HCT116 (cell line): ENCODE data around the gene CBFA2T3. TPM values are rescaled to one million over a fixed set of nuclear protein-coding genes. Genes with fewer than 3 reads are reported as not detected.

ENCODE experiments used
- ATAC-seq: fragments of 200-7000 bp; cut with Tn5 transposase; 2 replicates; pipeline ENCODE4 v1.9.1; 2020; ENCODE audit warnings: mild to moderate bottlenecking, moderate library complexity
- BruUV-seq: library from RNA; stranded (reverse); fragments of 400-500 nt; replicated peaks from 2 replicates; lab custom pipeline; 2021; lab: Mats Ljungman, UMichigan
- CTCF ChIA-PET: fragments of 300-600 bp; sonication (Branson Sonifier 250); formaldehyde crosslinking; loops from one replicate; lab custom pipeline; 2021; ENCODE audit warnings: antibody characterized with exemption; lab: Charles Lee
- POLR2A ChIA-PET: fragments of 300-600, 350-600 bp; sonication (Branson Sonifier 250); formaldehyde crosslinking; loops from one replicate; lab custom pipeline; 2021; ENCODE audit warnings: antibody characterized with exemption; lab: Charles Lee
- RAD21 ChIA-PET, 2 experiments: fragments of 300-600 bp; sonication (Branson Sonifier 250); formaldehyde crosslinking; loops; one replicate each; lab custom pipeline; 2023; ENCODE audit warnings: low total read pairs in 2 of 2; ENCODE audit not compliant: uncharacterized antibody in 2 of 2, unreplicated experiment in 2 of 2, low non-redundant PET in 1 of 2; lab: Charles Lee
- DNase-seq: peaks from one replicate; pipeline ENCODE4 v3.0.0-alpha.2; 2010; ENCODE audit warnings: low read depth, low spot score
- H2AFZ ChIP-seq: fragments of 200-600 bp; shearing (Covaris generic), sonication (generic); 2 replicates; pipeline ENCODE4 v1.6.1; 2017; ENCODE audit warnings: low read depth, mixed run types, mixed read lengths, antibody characterized with exemption, low read length; ENCODE audit not compliant: poor library complexity, severe bottlenecking
- H3K27ac ChIP-seq: 2 replicates; pipeline ENCODE4 v1.5.1; 2012; ENCODE audit warnings: low read depth, low read length
- H3K27me3 ChIP-seq: fragments of 200-600 bp; sonication (generic); 2 replicates; pipeline ENCODE4 v1.6.1; 2016; ENCODE audit warnings: mixed run types, low read length, mixed read lengths; ENCODE audit not compliant: insufficient read depth
- H3K36me3 ChIP-seq, 2 experiments: fragments of 200-500 bp in 1 of 2; fragments of 200-600 bp in 1 of 2; sonication (Bioruptor generic) in 1 of 2; sonication (generic) in 1 of 2; 2 replicates each; pipeline versions ENCODE4 v1.5.1 to v1.6.1; 2014 to 2016; ENCODE audit warnings: low read length in 2 of 2, inconsistent platforms in 1 of 2, mixed read lengths in 1 of 2, mixed run types in 1 of 2; ENCODE audit not compliant: insufficient read depth in 2 of 2, control insufficient read depth in 1 of 2
- H3K4me1 ChIP-seq, 2 experiments: fragments of 200-600 bp in 1 of 2; sonication (generic) in 1 of 2; 2 replicates each; pipeline versions ENCODE4 v1.5.1 to v1.6.1; 2012 to 2017; ENCODE audit warnings: low read length in 2 of 2, inconsistent platforms in 1 of 2, mild to moderate bottlenecking in 1 of 2, mixed read lengths in 1 of 2, mixed run types in 1 of 2, moderate library complexity in 1 of 2; ENCODE audit not compliant: insufficient read depth in 2 of 2, control insufficient read depth in 1 of 2
- H3K4me2 ChIP-seq: fragments of 200-600 bp; sonication (generic); 2 replicates; pipeline ENCODE4 v1.6.1; 2017; ENCODE audit warnings: mixed run types, low read length, mixed read lengths
- H3K4me3 ChIP-seq, 2 experiments: fragments of 200-600 bp in 1 of 2; sonication (generic) in 1 of 2; replicated peaks in 1 of 2; 2 replicates each; pipeline ENCODE4 v1.5.1; 2011 to 2016; ENCODE audit warnings: low read length in 2 of 2, control low read depth in 1 of 2, low read depth in 1 of 2, mild to moderate bottlenecking in 1 of 2, mixed read lengths in 1 of 2, mixed run types in 1 of 2
- H3K79me2 ChIP-seq: fragments of 200-600 bp; sonication (generic); 2 replicates; pipeline ENCODE4 v1.6.1; 2017; ENCODE audit warnings: mild to moderate bottlenecking, mixed run types, low read length, moderate library complexity, mixed read lengths; ENCODE audit not compliant: insufficient read depth
- H3K9ac ChIP-seq: fragments of 200-600 bp; sonication (generic); 2 replicates; pipeline ENCODE4 v1.6.1; 2016; ENCODE audit warnings: low read length, mixed read lengths
- H3K9me2 ChIP-seq: fragments of 200-600 bp; sonication (generic), shearing (Covaris generic); 2 replicates; pipeline ENCODE4 v1.6.1; 2017; ENCODE audit warnings: mixed run types, mild to moderate bottlenecking, moderate library complexity; ENCODE audit not compliant: insufficient read depth
- H3K9me3 ChIP-seq, 2 experiments: fragments of 200-500 bp in 1 of 2; fragments of 200-600 bp in 1 of 2; sonication (Bioruptor generic) in 1 of 2; sonication (generic) in 1 of 2; 2 replicates each; pipeline ENCODE4 v1.6.1; 2014 to 2017; ENCODE audit warnings: low read length in 2 of 2, mixed read lengths in 2 of 2, inconsistent platforms in 1 of 2, low read depth in 1 of 2, mild to moderate bottlenecking in 1 of 2, mixed run types in 1 of 2, moderate library complexity in 1 of 2; ENCODE audit not compliant: control insufficient read depth in 1 of 2, insufficient read depth in 1 of 2
- H4K20me1 ChIP-seq: fragments of 200-600 bp; sonication (generic), shearing (Covaris generic); 2 replicates; pipeline ENCODE4 v1.6.1; 2017; ENCODE audit warnings: mixed run types, mild to moderate bottlenecking, moderate library complexity; ENCODE audit not compliant: insufficient read depth
- CBX3 ChIP-seq: IDR thresholded peaks from 2 replicates; pipeline ENCODE4 v1.6.1; 2012; ENCODE audit warnings: low read depth
- CEBPB ChIP-seq: IDR thresholded peaks from 2 replicates; pipeline ENCODE4 v1.6.1; 2012; ENCODE audit warnings: low read depth
- EGR1 ChIP-seq: IDR thresholded peaks from 2 replicates; pipeline ENCODE4 v1.6.1; 2012; ENCODE audit warnings: low read depth
- ELF1 ChIP-seq: IDR thresholded peaks from 2 replicates; pipeline ENCODE4 v1.6.1; 2012; ENCODE audit warnings: low read depth, borderline replicate concordance
- EZH2 ChIP-seq: fragments of 200-600 bp; sonication (generic); IDR thresholded peaks from 2 replicates; pipeline ENCODE4 v1.6.1; 2017; ENCODE audit warnings: antibody characterized with exemption, mixed run types
- FOSL1 ChIP-seq: IDR thresholded peaks from 2 replicates; pipeline ENCODE4 v1.6.1; 2012; ENCODE audit warnings: low read depth
- JUND ChIP-seq: IDR thresholded peaks from 2 replicates; pipeline ENCODE4 v1.6.1; 2012
- RAD21 ChIP-seq: IDR thresholded peaks from 2 replicates; pipeline ENCODE4 v1.6.1; 2012; ENCODE audit warnings: low read depth, mild to moderate bottlenecking
- SIN3A ChIP-seq: IDR thresholded peaks from 2 replicates; pipeline ENCODE4 v1.6.1; 2012; ENCODE audit warnings: low read depth
- TCF7L2 ChIP-seq: IDR thresholded peaks from 2 replicates; pipeline ENCODE4 v1.7.0; 2011; ENCODE audit warnings: borderline replicate concordance, inconsistent platforms; ENCODE audit not compliant: insufficient read depth, insufficient read length; ENCODE audit errors: extremely low read depth
- YY1 ChIP-seq: IDR thresholded peaks from 2 replicates; pipeline ENCODE4 v1.6.1; 2011; ENCODE audit warnings: low read length, low read depth, moderate library complexity, mild to moderate bottlenecking; ENCODE audit not compliant: insufficient replicate concordance; ENCODE audit errors: extremely low read depth
- ZFX ChIP-seq: fragments of 450-650 bp; IDR thresholded peaks from 2 replicates; pipeline ENCODE4 v1.6.1; 2017
- intact Hi-C: fragments of 100-400 bp; cut with micrococcal nuclease; formaldehyde crosslinking; loops from 2 replicates; pipeline ENCODE4 v1.10.0; 2022
- total RNA-seq: library from RNA; stranded (reverse); gene quantifications from one replicate; pipeline ENCODE4 v1.2.1, GENCODE V29; 2021; ENCODE audit not compliant: unreplicated experiment
- TF ChIP-seq, protein P1 (sequence below): IDR thresholded peaks from 2 replicates; pipeline ENCODE4 v1.6.1; 2012
- TF ChIP-seq, protein P2 (sequence below): IDR thresholded peaks from 2 replicates; pipeline ENCODE4 v1.6.1; 2011; ENCODE audit warnings: mild to moderate bottlenecking, low read length, moderate library complexity; ENCODE audit not compliant: insufficient replicate concordance; ENCODE audit errors: extremely low read depth
- TF ChIP-seq, protein P3 (sequence below), 3 experiments: fragments of 200-600 bp in 1 of 3; sonication (generic) in 1 of 3; IDR thresholded peaks in 2 of 3; conservative IDR thresholded peaks in 1 of 3; 2 replicates each; pipeline ENCODE4 v1.5.1; 2012 to 2017; ENCODE audit warnings: low read depth in 2 of 3, low read length in 2 of 3, antibody characterized with exemption in 1 of 3, borderline replicate concordance in 1 of 3, control low read depth in 1 of 3, mild to moderate bottlenecking in 1 of 3, mixed read lengths in 1 of 3, mixed run types in 1 of 3, moderate library complexity in 1 of 3; ENCODE audit not compliant: insufficient read depth in 1 of 3
- TF ChIP-seq, protein P4 (sequence below): IDR thresholded peaks from 2 replicates; pipeline ENCODE4 v1.6.1; 2012; ENCODE audit warnings: low read depth

Gene CBFA2T3
- total RNA-seq, 1 experiment from 2014 or later, result 19.1 TPM

DNA sequence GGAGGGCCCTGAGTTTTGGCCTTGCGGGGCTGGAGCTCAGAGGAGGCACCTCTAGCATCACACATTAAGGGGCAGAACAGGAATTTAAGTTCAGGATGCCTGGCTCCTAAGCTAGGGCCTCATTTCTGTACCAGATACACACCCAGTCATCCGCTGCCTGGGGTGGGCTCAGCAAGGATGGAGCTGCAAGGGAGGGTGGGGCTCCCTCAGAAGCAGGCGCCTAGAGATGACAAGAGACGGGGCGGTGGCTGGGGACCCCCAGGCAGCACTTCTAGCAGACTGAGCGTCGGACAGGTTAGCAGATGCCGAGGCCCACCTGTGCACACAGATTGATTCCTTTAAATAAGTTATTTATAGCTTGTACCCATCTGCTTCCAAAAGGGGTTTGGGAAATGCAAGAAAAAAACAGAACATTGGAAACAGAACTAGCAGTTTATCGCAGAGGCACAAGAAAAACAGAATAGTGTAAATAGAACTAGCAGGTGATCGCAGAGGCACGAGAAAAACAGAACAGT is 47.6 kb upstream of the CBFA2T3 start:
- Histone ChIP-seq H3K4me2 (no peak overlapping the region), H3K27ac (no peak overlapping the region), H3K4me3 (no peak overlapping the region), H4K20me1 (no peaks in the 10 kb centered on the region), H2AFZ (no peak overlapping the region), H3K9me2 (no peaks in the 10 kb centered on the region), H3K4me1 (peaks cover 0 to 16% of the 10 kb centered on the region in 2 experiments; a peak in 3 of 4 replicates), H3K9ac (no peak overlapping the region), H3K79me2 (no peaks in the 10 kb centered on the region), H3K27me3 (peaks cover 56% of the 10 kb centered on the region), H3K36me3 (no peaks in the 10 kb centered on the region), H3K9me3 (no peaks in the 10 kb centered on the region)
- no peak for TF ChIP-seq YY1
- TF ChIP-seq, protein P1, sequence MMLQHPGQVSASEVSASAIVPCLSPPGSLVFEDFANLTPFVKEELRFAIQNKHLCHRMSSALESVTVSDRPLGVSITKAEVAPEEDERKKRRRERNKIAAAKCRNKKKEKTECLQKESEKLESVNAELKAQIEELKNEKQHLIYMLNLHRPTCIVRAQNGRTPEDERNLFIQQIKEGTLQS, result no peak
- no peak for TF ChIP-seq EZH2
- no peak for TF ChIP-seq CBX3
- no peak for TF ChIP-seq SIN3A
- TF ChIP-seq, protein P2, sequence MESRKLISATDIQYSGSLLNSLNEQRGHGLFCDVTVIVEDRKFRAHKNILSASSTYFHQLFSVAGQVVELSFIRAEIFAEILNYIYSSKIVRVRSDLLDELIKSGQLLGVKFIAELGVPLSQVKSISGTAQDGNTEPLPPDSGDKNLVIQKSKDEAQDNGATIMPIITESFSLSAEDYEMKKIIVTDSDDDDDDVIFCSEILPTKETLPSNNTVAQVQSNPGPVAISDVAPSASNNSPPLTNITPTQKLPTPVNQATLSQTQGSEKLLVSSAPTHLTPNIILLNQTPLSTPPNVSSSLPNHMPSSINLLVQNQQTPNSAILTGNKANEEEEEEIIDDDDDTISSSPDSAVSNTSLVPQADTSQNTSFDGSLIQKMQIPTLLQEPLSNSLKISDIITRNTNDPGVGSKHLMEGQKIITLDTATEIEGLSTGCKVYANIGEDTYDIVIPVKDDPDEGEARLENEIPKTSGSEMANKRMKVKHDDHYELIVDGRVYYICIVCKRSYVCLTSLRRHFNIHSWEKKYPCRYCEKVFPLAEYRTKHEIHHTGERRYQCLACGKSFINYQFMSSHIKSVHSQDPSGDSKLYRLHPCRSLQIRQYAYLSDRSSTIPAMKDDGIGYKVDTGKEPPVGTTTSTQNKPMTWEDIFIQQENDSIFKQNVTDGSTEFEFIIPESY, result no peak
- no peak for TF ChIP-seq JUND
- TF ChIP-seq TCF7L2, result no peak
- no peak for TF ChIP-seq ELF1
- no peak for TF ChIP-seq RAD21
- TF ChIP-seq CEBPB, result no peak
- no peak for TF ChIP-seq FOSL1
- TF ChIP-seq ZFX, result no peak
- TF ChIP-seq, protein P3, sequence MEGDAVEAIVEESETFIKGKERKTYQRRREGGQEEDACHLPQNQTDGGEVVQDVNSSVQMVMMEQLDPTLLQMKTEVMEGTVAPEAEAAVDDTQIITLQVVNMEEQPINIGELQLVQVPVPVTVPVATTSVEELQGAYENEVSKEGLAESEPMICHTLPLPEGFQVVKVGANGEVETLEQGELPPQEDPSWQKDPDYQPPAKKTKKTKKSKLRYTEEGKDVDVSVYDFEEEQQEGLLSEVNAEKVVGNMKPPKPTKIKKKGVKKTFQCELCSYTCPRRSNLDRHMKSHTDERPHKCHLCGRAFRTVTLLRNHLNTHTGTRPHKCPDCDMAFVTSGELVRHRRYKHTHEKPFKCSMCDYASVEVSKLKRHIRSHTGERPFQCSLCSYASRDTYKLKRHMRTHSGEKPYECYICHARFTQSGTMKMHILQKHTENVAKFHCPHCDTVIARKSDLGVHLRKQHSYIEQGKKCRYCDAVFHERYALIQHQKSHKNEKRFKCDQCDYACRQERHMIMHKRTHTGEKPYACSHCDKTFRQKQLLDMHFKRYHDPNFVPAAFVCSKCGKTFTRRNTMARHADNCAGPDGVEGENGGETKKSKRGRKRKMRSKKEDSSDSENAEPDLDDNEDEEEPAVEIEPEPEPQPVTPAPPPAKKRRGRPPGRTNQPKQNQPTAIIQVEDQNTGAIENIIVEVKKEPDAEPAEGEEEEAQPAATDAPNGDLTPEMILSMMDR (IDR thresholded peaks at IDR 0.05 in 2 of 3, conservative IDR thresholded peaks at IDR 0.05 in 1 of 3; ENCODE audit: borderline replicate concordance in 1 of 3, insufficient read depth in 1 of 3, low read depth in 2 of 3, low read length in 2 of 3), result no peak
- no peak for TF ChIP-seq EGR1
- TF ChIP-seq, protein P4, sequence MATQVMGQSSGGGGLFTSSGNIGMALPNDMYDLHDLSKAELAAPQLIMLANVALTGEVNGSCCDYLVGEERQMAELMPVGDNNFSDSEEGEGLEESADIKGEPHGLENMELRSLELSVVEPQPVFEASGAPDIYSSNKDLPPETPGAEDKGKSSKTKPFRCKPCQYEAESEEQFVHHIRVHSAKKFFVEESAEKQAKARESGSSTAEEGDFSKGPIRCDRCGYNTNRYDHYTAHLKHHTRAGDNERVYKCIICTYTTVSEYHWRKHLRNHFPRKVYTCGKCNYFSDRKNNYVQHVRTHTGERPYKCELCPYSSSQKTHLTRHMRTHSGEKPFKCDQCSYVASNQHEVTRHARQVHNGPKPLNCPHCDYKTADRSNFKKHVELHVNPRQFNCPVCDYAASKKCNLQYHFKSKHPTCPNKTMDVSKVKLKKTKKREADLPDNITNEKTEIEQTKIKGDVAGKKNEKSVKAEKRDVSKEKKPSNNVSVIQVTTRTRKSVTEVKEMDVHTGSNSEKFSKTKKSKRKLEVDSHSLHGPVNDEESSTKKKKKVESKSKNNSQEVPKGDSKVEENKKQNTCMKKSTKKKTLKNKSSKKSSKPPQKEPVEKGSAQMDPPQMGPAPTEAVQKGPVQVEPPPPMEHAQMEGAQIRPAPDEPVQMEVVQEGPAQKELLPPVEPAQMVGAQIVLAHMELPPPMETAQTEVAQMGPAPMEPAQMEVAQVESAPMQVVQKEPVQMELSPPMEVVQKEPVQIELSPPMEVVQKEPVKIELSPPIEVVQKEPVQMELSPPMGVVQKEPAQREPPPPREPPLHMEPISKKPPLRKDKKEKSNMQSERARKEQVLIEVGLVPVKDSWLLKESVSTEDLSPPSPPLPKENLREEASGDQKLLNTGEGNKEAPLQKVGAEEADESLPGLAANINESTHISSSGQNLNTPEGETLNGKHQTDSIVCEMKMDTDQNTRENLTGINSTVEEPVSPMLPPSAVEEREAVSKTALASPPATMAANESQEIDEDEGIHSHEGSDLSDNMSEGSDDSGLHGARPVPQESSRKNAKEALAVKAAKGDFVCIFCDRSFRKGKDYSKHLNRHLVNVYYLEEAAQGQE, result no peak
- POLR2A ChIA-PET, result no interaction called here
- ATAC-seq, result no peak
- no peak for DNase-seq
- intact Hi-C loops, result no loop called here
- CTCF ChIA-PET, result no interaction called here
- RAD21 ChIA-PET, result no interaction called here
- no TSS peak for BruUV-seq
